ENCODE results near the gene SERINC4.
A peak's percentile ranks its signal among the peaks of the same experiment; 100 is the strongest.

Gene SERINC4

GRCh38 chr15:43795997-43796396 is 4.0 kb downstream of the SERINC4 start:
- DNase-seq: no peak

DNA sequence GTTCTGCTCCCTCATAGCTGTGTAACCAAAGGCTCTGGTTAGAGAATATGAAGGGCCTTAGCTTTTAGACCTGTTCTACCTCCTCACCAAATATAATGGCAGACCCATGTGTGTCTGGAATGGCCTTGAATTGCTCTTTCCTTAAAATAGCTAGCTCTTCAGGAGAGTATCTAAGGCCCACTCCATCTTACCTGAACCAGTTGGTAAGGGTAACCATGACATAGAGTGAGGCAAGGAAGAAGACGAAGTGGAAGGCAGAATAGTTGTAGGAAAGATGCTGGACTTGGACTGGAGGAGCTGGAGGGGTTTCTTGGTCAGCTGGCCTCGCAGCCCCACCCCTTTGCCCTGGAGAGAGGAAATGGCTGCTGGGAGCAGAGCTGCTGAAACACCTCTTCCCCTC is 4.8 kb downstream of the SERINC4 start:
- DNase-seq: no peak

GRCh38 chr15:43794269-43795037 is 5.6 kb downstream of the SERINC4 start:
- DNase-seq: no peak

GRCh38 chr15:43793647-43794046 is 6.4 kb downstream of the SERINC4 start:
- no peak for DNase-seq

DNA sequence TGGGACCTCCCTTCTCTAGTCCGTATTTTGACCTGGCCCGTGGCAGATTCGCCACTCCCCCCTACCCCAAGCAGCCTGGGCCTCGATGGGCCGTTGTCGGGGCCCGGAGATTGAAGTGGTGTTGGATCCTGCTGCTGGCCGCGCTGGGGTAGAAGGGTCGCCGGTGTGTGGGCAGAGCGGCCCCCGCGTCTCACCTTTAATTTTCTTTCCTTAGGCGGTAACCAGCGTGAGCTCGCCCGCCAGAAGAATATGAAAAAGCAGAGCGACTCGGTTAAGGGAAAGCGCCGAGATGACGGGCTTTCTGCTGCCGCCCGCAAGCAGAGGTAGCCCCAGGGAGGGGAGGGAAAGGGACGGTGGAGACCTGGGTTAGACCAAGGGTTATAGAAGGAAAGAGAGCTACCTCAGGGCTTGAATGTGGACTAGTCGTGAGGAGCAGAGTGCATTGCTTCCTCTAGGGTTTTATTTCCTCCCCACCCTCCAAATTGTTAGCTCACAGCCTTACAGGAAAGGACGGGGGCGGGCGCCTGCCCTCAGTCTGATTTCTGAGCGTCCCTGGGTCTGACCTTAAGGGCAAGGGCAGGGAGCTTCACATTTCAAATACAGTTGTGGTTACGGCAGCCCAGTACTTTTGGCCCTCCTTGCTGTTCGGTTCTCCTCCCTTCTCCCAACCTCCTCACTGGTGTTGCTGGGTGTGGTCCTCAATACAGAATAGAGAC is 7.1 kb downstream of the SERINC4 start:
- peak; percentile 42 for DNase-seq

- DNase-seq: peak; percentile 99
Measured at GRCh38 chr15:43791993-43792760, 7.8 kb downstream of the SERINC4 start, which contains the start of gene SERF2. Gene SERF2 (plus strand): TSS chr15:43792320. CDS start chr15:43792377, 57 bp downstream.

DNA sequence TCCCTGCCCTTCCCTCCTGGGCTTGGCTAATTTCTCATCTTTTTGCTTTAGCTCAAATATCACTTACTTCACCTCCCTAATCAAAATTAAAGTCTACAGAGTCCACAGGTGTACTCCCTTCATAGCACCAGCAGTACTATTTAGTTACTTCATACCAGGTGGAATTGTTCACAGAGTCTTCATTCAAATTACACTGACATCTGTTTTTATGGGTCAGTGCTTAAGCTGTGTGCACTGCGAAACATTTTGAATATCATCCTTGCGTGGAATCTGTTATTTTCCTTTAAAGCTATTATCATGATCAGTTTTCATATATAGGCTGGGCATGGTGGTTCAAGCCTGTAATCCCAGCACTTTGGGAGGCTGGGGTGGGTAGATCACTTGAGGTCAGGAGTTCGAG is 10.6 kb downstream of the SERINC4 start:
- no peak for DNase-seq

DNA sequence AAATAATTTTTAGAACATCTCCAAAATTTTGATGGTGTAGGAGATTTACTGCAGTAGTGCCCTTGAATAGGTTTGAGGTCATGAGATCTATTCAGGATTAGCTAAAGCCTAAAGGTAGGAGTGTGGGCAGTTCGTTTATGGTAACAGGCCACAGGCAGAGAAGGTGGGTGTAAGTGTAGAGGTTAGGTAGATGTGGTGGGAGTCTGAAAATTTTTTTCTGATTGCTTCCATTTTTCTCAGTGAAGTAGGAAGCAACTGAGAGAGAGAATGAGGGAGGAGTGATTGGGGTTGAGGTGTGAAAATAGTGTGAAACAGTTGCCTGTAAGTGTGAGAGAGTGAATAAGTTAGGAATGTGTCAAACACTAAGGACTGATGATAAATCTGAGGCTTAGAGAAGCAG is 21.0 kb downstream of the SERINC4 start:
- no peak for DNase-seq

DNA sequence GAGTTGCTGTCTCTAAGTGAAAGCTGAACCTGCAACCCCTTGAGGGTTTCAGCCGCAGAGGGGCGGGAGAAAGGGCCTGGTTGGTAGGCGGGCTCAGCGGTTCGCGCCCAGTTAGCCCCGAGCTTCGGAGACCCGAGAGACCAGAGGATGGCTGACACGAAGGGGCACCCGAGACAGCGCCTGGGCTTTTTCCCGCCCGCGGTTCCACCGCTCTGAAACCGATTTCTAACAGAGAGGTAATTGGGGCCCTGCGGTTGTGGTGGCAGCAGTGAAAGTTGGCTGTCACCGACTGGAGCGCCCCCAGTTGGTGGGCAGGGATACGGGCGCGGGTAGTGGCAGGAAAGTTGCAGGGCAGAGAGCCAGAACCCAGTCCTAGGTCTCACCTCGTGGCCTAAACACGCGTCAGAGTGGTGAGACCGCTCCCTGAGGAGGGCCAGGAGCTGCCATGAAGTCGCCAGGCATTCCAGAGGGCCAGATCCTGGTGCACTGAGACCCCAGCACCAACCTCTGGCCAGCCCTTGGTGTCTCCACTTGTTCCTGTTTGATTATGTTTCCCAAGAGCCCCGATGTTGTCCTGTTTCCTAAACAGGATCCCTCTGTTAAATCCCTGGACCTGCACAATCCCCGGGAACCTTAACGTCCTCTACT is 22.6 kb downstream of the SERINC4 start:
- peak; percentile 91 for DNase-seq

GRCh38 chr15:43776718-43777266 is 23.2 kb downstream of the SERINC4 start, which contains the start of gene ELL3:
Gene ELL3 (minus strand): TSS chr15:43776966. CDS start chr15:43776901, 65 bp downstream.
- DNase-seq: peak; percentile 90

DNA sequence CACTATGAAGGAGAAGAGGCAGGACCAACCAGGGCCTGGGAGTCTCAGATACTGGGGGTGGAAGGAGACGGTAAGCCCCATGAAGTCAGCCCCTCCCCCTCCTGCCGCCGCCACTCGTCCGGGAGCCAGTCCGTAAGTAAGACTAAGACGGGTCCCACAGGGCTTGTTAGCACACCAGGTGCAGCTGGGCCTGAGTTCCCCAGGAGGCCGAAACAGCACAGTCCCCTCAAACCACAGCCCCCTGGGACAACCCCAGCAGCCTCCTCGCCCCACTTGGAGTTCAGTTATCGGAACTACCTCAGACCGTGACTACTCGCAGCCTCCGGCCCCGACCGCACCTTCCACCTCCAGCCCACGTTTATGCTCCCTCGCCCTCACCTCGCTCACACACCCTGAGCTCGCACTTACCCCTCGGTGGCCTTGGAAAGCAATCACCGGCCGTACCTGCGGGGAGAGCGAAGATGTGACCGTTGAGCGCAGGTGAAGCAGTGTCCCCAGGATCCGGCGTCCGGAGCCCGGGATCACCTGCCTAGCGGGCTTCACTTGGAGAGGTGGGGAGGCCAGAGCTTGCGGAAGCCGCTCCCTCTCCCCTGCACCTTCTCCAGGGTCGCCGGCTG is 23.8 kb downstream of the SERINC4 start:
- no peak for DNase-seq

DNA sequence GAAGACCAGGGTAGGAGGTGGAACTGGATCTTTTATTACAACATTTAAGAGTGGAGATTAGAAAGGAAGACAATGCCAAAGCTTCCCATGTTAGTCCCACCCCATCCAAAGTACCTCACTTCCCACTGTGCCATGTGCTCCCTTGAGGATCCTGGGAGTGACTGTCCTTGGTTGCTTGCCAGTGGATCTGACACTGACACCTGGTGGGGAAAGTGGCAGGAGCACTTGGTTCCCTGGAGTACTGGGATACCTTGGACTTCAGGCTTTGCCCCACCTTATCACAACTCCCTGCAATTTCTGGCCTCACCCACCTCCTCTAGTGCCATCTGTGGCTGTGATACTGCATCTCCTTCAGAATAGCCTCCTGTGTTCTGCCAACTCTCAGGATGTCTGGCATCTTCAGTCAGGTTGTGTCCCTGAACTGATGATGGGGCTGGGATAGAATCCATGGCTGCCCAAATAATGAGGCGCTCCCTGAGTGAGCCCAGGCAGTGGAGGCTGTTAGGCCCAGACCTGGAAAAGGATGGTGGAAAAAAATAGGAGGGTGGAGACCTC is 24.5 kb downstream of the SERINC4 start:
- peak; percentile 34 for DNase-seq

DNA sequence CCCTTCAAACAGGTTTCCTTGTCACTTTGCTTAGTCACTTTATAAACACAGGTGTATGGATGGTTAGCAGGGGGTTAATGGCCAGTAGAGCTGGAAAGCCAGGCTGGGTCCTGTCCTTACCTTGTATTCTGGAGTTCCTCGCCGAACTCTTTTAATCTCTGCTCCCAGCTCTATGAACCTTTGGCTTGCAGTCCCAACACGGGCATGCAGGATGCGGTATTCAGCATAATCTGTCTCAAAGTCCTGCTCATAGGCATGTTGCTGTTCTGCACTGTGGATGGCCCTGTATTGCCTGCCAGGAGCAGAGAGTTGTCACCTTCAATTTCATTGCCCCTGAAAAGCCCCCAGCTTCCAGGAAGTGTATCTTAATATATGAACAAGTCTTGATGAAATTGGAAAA is 26.0 kb downstream of the SERINC4 start:
- peak; percentile 44 for DNase-seq

GRCh38 chr15:43772624-43773023 is 27.4 kb downstream of the SERINC4 start:
- no peak for DNase-seq

DNA sequence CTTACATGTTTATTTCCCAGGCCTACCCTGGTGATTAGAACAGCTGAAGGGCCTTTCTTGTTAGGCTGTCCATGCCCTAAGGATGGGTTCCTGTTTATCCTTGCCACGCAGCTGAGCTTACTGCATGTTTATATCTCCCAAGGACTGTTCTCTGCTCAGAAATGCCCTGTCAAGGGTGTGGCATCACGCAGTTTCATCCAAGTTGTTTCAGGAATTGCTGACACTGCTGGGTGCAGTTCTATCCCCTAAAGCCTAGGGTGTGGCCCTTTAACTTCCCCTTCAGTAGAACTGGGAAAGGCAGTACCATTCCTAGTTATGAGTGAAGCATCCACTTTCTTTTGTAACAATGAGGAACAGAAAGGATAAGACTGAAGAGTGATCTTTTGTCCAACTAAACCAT is 28.2 kb downstream of the SERINC4 start:
- no peak for DNase-seq

DNA sequence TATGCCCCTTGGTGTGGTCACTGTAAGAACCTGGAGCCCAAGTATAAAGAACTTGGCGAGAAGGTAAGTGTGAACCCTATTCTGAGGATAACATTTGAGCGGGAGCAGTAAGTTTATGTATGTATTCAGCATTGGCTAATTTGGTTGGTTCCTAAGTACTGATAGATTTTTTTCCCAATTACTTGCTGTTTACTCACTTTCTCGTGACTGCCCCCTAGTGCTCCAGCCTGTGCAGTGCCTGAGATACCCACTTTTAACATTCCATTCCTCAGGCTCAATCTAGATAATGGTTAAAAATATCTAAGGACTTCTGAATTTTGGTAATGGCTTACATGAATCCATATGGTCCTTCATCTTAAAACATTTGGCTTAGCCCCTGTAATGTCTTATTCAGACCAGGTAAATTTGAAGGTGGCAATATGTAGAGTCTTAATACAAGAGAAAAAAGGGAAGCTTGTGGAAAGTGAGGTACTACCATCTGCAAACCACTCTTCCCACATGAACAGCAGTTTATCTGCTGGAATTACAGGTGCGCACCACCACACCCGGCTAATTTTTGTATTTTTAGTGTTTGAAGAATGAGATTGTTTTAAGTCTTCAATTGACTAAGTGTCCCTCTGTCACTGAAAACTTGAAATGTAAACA is 30.3 kb downstream of the SERINC4 start:
- DNase-seq: peak; percentile 80

GRCh38 chr15:43763819-43764446 is 36.1 kb downstream of the SERINC4 start:
- DNase-seq: no peak

DNA sequence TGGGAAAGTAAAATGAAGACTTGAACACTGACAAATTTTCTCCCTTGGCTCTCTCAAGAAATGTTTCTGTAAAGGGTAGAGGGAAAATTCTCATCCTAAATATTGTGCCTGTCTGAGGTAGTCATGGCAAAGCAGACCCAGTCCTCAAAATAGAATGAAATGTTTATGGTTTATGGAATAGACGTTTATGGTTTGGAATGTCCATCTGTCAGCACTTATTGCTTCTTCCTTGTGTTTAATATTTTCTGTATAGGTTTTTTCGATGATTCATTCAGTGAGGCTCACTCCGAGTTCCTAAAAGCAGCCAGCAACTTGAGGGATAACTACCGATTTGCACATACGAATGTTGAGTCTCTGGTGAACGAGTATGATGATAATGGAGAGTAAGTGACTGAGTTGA is 37.2 kb downstream of the SERINC4 start:
- no peak for DNase-seq

GRCh38 chr15:43751885-43752284 is 48.1 kb downstream of the SERINC4 start:
- no peak for DNase-seq

DNA sequence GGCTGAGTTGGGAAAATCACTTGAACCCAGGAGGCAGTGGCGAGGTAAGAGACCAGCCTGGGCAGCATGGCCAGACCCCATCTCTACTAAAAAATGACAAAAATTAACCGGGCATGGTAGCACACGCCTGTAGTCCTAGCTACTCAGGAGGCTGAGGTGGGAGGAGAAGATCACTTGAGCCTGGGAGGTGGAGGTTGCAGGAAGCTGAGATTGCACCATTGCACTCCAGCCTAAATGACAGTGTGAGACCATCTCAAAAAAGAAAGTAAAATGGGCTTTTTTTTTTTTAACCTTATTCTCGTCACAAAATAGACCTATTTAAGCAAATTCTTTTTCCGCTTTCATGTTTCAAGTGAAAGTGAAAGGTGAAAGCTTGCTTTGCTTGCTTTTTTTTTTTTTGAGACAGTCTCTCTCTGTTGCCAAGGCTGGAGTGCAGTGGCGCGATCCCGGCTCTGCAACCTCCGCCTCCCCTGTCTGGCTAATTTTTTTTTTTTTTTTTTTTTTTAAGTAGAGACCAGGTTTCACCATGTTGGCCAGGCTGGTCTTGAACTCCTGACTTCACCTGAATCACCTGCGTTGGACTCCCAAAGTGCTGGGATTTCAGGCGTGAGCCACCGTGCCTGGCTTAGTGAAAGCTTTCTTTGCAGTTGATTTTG is 50.2 kb downstream of the SERINC4 start:
- DNase-seq: peak; percentile 44
